ENCODE data around the gene ERBB4. TPM values are rescaled to one million over a fixed set of nuclear protein-coding genes. Genes with fewer than 3 reads are reported as not detected.

ERBB4 gene
- total and polyA plus RNA-seq, 2 of the 8 experiments (the other 6 are each of a cell fraction or from before 2014, with no cell fraction given) = 0.34 to 1.3 TPM

DNA sequence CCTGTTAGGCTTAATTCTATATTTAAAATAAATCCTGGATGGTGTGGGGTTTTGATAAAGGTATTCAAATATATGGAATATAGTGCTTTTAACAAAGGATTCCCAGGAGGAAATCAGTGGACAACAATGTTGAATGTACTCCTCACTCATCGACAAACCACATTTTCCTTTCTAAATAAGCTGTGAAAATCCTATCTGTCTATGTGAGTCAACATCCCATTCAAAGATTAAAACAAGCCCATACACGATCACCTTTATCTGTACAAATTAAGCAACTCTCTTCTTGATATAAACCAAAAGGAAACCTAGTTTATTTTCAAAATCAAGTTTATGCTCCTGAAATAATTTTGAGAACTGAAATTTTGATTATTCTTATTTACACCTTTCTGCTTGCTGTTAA lies 153.4 kb downstream of the ERBB4 start:
- Histone ChIP-seq H3K56ac (replicated peaks; ENCODE audit: insufficient read length, low read depth, low read length) (no peak overlapping the region), H3K14ac (ENCODE audit: insufficient read length) (no peak overlapping the region), H2BK20ac (ENCODE audit: low read length) (no peak overlapping the region), H3K4me2 (ENCODE audit: insufficient read depth in 1 of 2, low read depth in 2 of 2, low read length in 2 of 2) (no peak overlapping the region), H4K20me1 (replicated peaks in 1 of 2; ENCODE audit: control insufficient read depth in 1 of 2, insufficient read depth in 2 of 2, low read length in 2 of 2) (no peaks in the 10 kb centered on the region), H3K27me3 (replicated peaks in 1 of 4; ENCODE audit: control insufficient read depth in 3 of 4, extremely low read depth in 1 of 4, insufficient read depth in 3 of 4, low read length in 3 of 4) (no peaks in the 10 kb centered on the region), H3K18ac (ENCODE audit: extremely low read depth, low read length) (no peak overlapping the region), H3K23me2 (ENCODE audit: low read depth, low read length) (no peaks in the 10 kb centered on the region), H3K4me1 (replicated peaks in 1 of 4; ENCODE audit: control insufficient read depth in 3 of 4, insufficient read depth in 4 of 4, low read length in 3 of 4) (peaks cover 0 to 2% (median 0%) of the 10 kb centered on the region in 4 experiments; a peak in 1 of 7 replicates), H2BK5ac (ENCODE audit: low read depth, low read length) (no peak overlapping the region), H3K27ac (ENCODE audit: low read depth, low read length) (no peak overlapping the region), H3K4me3 (ENCODE audit: extremely low read depth in 1 of 4, insufficient read depth in 2 of 4, low read depth in 3 of 4, low read length in 4 of 4) (no peak overlapping the region), H4K5ac (ENCODE audit: insufficient read length, low read depth, low read length) (no peak overlapping the region), H3K9me3 (ENCODE audit: insufficient read depth in 2 of 2, low read depth in 1 of 2, low read length in 1 of 2) (no peaks in the 10 kb centered on the region), H2AFZ (ENCODE audit: low read length) (no peak overlapping the region), H2BK12ac (ENCODE audit: low read depth, low read length) (no peak overlapping the region), H2BK15ac (ENCODE audit: low read length) (no peak overlapping the region), H2BK120ac (replicated peaks; ENCODE audit: low read depth, low read length) (no peak overlapping the region), H4K8ac (ENCODE audit: extremely low read depth, insufficient read depth, low read length) (no peak overlapping the region), H3K9ac (replicated peaks in 1 of 4; ENCODE audit: extremely low read depth in 1 of 4, low read depth in 3 of 4, low read length in 3 of 4) (no peak overlapping the region), H4K91ac (replicated peaks; ENCODE audit: insufficient read length, low read length) (no peak overlapping the region), H3K4ac (replicated peaks; ENCODE audit: insufficient read length, low read depth, low read length) (no peak overlapping the region), H3K79me2 (ENCODE audit: control insufficient read depth in 1 of 2, insufficient read depth in 2 of 2, low read length in 2 of 2) (no peaks in the 10 kb centered on the region), H3K79me1 (ENCODE audit: low read depth, low read length) (no peaks in the 10 kb centered on the region), H3K23ac (ENCODE audit: insufficient read length) (no peak overlapping the region), H3K36me3 (ENCODE audit: control insufficient read depth in 2 of 4, insufficient read depth in 4 of 4, low read length in 3 of 4) (no peaks in the 10 kb centered on the region), H2AK5ac (ENCODE audit: low read depth, low read length) (no peak overlapping the region)
- ChIA-PET CTCF (ENCODE audit: partially characterized antibody) (no interaction called here), POLR2A (ENCODE audit: partially characterized antibody) (no interaction called here)
- no peak for TF ChIP-seq RXRA (IDR thresholded peaks at IDR 0.05; ENCODE audit: insufficient read depth, low read depth, low read length)
- TF ChIP-seq PHF8 (conservative IDR thresholded peaks at IDR 0.05; ENCODE audit: low read depth, low read length) = no peak
- no peak for TF ChIP-seq BRCA1 (IDR thresholded peaks at IDR 0.05; ENCODE audit: low read depth, low read length)
- TF ChIP-seq BCL11A (IDR thresholded peaks at IDR 0.05; ENCODE audit: low read depth in 2 of 2, low read length in 2 of 2) = no peak
- TF ChIP-seq SP4 (IDR thresholded peaks at IDR 0.05; ENCODE audit: low read length) = no peak
- no peak for DNase-seq (ENCODE audit: low read depth in 1 of 2, low spot score in 2 of 2)
- 88% methylated on average over 2 of the region's 2 CpGs; no CpG with 5 or more reads in 1 of the 2 experiments for WGBS, 2 experiments (ENCODE audit: extremely low coverage in 1 of 2, insufficient coverage in 1 of 2, insufficient read length in 1 of 2, insufficient replicate concordance in 2 of 2, low coverage in 1 of 2, low lambda C conversion rate in 2 of 2, missing lambda C conversion rate in 1 of 2)
- no peak for FAIRE-seq
